ENCODE data around the gene KRT72.

GRCh38 chr12:52603314-52603713 is 2.1 kb upstream of the KRT72 start:
- TF ChIP-seq, protein P1, sequence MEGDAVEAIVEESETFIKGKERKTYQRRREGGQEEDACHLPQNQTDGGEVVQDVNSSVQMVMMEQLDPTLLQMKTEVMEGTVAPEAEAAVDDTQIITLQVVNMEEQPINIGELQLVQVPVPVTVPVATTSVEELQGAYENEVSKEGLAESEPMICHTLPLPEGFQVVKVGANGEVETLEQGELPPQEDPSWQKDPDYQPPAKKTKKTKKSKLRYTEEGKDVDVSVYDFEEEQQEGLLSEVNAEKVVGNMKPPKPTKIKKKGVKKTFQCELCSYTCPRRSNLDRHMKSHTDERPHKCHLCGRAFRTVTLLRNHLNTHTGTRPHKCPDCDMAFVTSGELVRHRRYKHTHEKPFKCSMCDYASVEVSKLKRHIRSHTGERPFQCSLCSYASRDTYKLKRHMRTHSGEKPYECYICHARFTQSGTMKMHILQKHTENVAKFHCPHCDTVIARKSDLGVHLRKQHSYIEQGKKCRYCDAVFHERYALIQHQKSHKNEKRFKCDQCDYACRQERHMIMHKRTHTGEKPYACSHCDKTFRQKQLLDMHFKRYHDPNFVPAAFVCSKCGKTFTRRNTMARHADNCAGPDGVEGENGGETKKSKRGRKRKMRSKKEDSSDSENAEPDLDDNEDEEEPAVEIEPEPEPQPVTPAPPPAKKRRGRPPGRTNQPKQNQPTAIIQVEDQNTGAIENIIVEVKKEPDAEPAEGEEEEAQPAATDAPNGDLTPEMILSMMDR (IDR thresholded peaks at IDR 0.05 in 4 of 5, conservative IDR thresholded peaks at IDR 0.05 in 1 of 5) = no peak
- no peak for TF ChIP-seq POLR2A (IDR thresholded peaks at IDR 0.05)
